ENCODE data around the gene OTULINL. TPM values are rescaled to one million over a fixed set of nuclear protein-coding genes. Genes with fewer than 3 reads are reported as not detected.

Gene OTULINL
- total RNA-seq, 1 donor from 2014 or later: 10.6 TPM

- Mint-ChIP-seq H3K4me1 (no peaks in the 10 kb centered on the region), H3K36me3 (peaks cover 7% of the 10 kb centered on the region), H3K27ac (no peak overlapping the region), H3K27me3 (ENCODE audit: insufficient read depth, low read depth) (peaks cover 3% of the 10 kb centered on the region), H3K4me3 (no peak overlapping the region), H3K9me3 (no peaks in the 10 kb centered on the region)
- H3K27ac ChIP-seq: no peak overlapping the region
- H3K27me3 ChIP-seq: no peaks in the 10 kb centered on the region
- H3K4me2 ChIP-seq: no peak overlapping the region
- DNase-seq (ENCODE audit: low spot score): no peak
- no peaks in the 10 kb centered on the region for H3K4me1 ChIP-seq
- no peak for TF ChIP-seq EZH2phosphoT487 (IDR thresholded peaks at IDR 0.05)
- no peak for TF ChIP-seq CTCF (IDR thresholded peaks at IDR 0.05)
- no peak for TF ChIP-seq EZH2 (IDR thresholded peaks at IDR 0.05)
- no peaks in the 10 kb centered on the region for H3K79me2 ChIP-seq (ENCODE audit: low read depth)
- H2AFZ ChIP-seq (replicated peaks): no peak overlapping the region
- no peak overlapping the region for H3K9ac ChIP-seq
- no peaks in the 10 kb centered on the region for H4K20me1 ChIP-seq (ENCODE audit: low read depth)
- no peak overlapping the region for H3K4me3 ChIP-seq
- no peaks in the 10 kb centered on the region for H3F3A ChIP-seq (ENCODE audit: low read depth)
- H3K9me3 ChIP-seq (ENCODE audit: low read depth): no peaks in the 10 kb centered on the region
- no peaks in the 10 kb centered on the region for H3K36me3 ChIP-seq
These were observed 35.8 kb downstream of the OTULINL start for GRCh38 chr5:14617441-14617840.

- no peaks in the 10 kb centered on the region for H3K36me3 ChIP-seq
- H3K4me3 ChIP-seq: no peak overlapping the region
- no peaks in the 10 kb centered on the region for H3K79me2 ChIP-seq (ENCODE audit: low read depth)
- H3K4me2 ChIP-seq: no peak overlapping the region
- Mint-ChIP-seq H3K27ac (no peak overlapping the region), H3K9me3 (no peaks in the 10 kb centered on the region), H3K4me1 (no peaks in the 10 kb centered on the region), H3K36me3 (no peaks in the 10 kb centered on the region), H3K4me3 (no peak overlapping the region), H3K27me3 (ENCODE audit: insufficient read depth, low read depth) (peaks cover 2% of the 10 kb centered on the region)
- H3K27ac ChIP-seq: no peak overlapping the region
- H3F3A ChIP-seq (ENCODE audit: low read depth): no peaks in the 10 kb centered on the region
- no peaks in the 10 kb centered on the region for H3K4me1 ChIP-seq
- H3K9me3 ChIP-seq (ENCODE audit: low read depth): no peaks in the 10 kb centered on the region
- no peak overlapping the region for H2AFZ ChIP-seq (replicated peaks)
- H3K27me3 ChIP-seq: no peaks in the 10 kb centered on the region
- TF ChIP-seq EZH2 (IDR thresholded peaks at IDR 0.05) (no peak), EZH2phosphoT487 (IDR thresholded peaks at IDR 0.05) (no peak), CTCF (IDR thresholded peaks at IDR 0.05) (no peak)
- H3K9ac ChIP-seq: no peak overlapping the region
- H4K20me1 ChIP-seq (ENCODE audit: low read depth): no peaks in the 10 kb centered on the region
- no peak for DNase-seq (ENCODE audit: low spot score)
These were observed 45.7 kb downstream of the OTULINL start for GRCh38 chr5:14627270-14627669.

GRCh38 chr5:14628346-14628745 lies 46.8 kb downstream of the OTULINL start:
- no peaks in the 10 kb centered on the region for H3K4me1 Mint-ChIP-seq
- H3K9me3 Mint-ChIP-seq: no peaks in the 10 kb centered on the region

More at GRCh38 chr5:14628346-14628745, 46.8 kb downstream of the OTULINL start:
- Mint-ChIP-seq H3K36me3 (no peaks in the 10 kb centered on the region), H3K4me3 (no peak overlapping the region), H3K27me3 (ENCODE audit: insufficient read depth, low read depth) (peaks cover 2% of the 10 kb centered on the region), H3K27ac (no peak overlapping the region)
- Histone ChIP-seq H3K36me3 (no peaks in the 10 kb centered on the region), H3F3A (ENCODE audit: low read depth) (no peaks in the 10 kb centered on the region), H3K4me3 (no peak overlapping the region), H3K9me3 (ENCODE audit: low read depth) (no peaks in the 10 kb centered on the region), H4K20me1 (ENCODE audit: low read depth) (no peaks in the 10 kb centered on the region), H3K27ac (no peak overlapping the region), H3K79me2 (ENCODE audit: low read depth) (no peaks in the 10 kb centered on the region), H3K9ac (no peak overlapping the region), H3K4me1 (no peaks in the 10 kb centered on the region), H2AFZ (replicated peaks) (no peak overlapping the region), H3K4me2 (no peak overlapping the region), H3K27me3 (no peaks in the 10 kb centered on the region)
- peak; percentile 72 for DNase-seq (ENCODE audit: low spot score)
- TF ChIP-seq EZH2phosphoT487 (IDR thresholded peaks at IDR 0.05): no peak
- no peak for TF ChIP-seq EZH2 (IDR thresholded peaks at IDR 0.05)
- TF ChIP-seq CTCF (IDR thresholded peaks at IDR 0.05): no peak
